ENCODE measurements around the gene CD63. TPM values are rescaled to one million over a fixed set of nuclear protein-coding genes. Genes with fewer than 3 reads are reported as not detected.

Gene CD63
- total and polyA plus RNA-seq, 10 donors, result 395 to 750 (median 568) TPM

GRCh38 chr12:55702861-55703260 is 25.9 kb downstream of the CD63 start:
- peak; percentile 60 for DNase-seq
- Histone ChIP-seq H3K4me1 (peaks cover 0 to 34% (median 15%) of the 10 kb centered on the region in 6 donors), H3K27ac (no peak overlapping the region), H3K36me3 (no peaks in the 10 kb centered on the region), H3K4me3 (no peak overlapping the region), H3K9me3 (no peaks in the 10 kb centered on the region), H3K27me3 (replicated peaks in 1 of 7) (peaks cover 0 to 11% (median 0%) of the 10 kb centered on the region in 7 donors)
- intact Hi-C loops (cut with DNase I; ENCODE audit: low total_unique reads), result no loop called here
- TF ChIP-seq POLR2A (IDR thresholded peaks at IDR 0.05), result no peak
- TF ChIP-seq, protein P1, sequence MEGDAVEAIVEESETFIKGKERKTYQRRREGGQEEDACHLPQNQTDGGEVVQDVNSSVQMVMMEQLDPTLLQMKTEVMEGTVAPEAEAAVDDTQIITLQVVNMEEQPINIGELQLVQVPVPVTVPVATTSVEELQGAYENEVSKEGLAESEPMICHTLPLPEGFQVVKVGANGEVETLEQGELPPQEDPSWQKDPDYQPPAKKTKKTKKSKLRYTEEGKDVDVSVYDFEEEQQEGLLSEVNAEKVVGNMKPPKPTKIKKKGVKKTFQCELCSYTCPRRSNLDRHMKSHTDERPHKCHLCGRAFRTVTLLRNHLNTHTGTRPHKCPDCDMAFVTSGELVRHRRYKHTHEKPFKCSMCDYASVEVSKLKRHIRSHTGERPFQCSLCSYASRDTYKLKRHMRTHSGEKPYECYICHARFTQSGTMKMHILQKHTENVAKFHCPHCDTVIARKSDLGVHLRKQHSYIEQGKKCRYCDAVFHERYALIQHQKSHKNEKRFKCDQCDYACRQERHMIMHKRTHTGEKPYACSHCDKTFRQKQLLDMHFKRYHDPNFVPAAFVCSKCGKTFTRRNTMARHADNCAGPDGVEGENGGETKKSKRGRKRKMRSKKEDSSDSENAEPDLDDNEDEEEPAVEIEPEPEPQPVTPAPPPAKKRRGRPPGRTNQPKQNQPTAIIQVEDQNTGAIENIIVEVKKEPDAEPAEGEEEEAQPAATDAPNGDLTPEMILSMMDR (IDR thresholded peaks at IDR 0.05 in 8 of 11, conservative IDR thresholded peaks at IDR 0.05 in 3 of 11), result no peak
- TF ChIP-seq POLR2AphosphoS5 (IDR thresholded peaks at IDR 0.05), result no peak
- 80 to 98% (median 90%) methylated on average over 8 of the region's 8 CpGs for WGBS, 5 donors

DNA sequence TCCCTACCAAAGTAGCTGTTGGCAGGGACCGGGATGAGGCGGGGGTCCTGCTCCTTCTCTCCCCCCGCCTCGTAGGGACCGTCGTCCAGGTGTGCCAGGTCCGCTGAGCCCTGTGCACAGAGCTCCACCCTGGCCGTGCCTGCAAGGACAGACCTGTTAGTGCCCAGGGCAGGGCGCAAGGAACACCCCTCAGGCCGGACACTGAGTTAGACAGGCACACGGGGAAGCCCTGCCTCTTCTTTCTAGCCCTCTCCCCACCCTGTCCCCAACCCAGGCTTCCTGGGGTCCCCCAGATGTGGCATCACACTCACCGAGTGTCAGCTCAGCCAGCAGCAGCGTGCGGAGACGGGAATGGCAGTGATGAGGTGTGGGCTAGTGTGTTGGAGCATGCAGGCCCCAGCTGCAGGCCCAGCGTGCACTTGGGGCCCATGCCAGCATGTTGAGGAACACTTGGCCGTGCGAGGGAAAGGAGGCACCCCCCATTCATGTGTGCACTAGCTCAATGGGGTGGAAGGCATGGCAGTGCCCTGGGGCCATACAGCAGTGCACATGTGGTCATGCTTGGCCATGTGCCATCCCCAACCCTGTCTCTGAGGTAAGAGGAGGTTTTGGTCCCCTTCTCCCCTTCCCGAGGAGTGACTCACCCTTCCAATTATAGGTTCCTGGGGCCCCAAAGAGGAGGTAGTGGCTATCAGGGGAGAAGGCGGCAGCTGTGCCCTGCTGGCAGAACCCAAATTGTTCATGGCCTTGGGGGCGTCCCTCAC is 28.4 kb downstream of the CD63 start:
- intact Hi-C loops (cut with DNase I; ENCODE audit: low total_unique reads), result no loop called here
- Histone ChIP-seq H3K4me1 (peaks cover 0 to 10% (median 0%) of the 10 kb centered on the region in 6 donors), H3K4me3 (no peak overlapping the region), H3K27ac (no peak overlapping the region), H3K27me3 (replicated peaks in 1 of 7) (no peaks in the 10 kb centered on the region), H3K9me3 (no peaks in the 10 kb centered on the region), H3K36me3 (peaks cover 0 to 14% (median 0%) of the 10 kb centered on the region in 6 donors)
- TF ChIP-seq POLR2AphosphoS5 (IDR thresholded peaks at IDR 0.05) (no peak), POLR2A (IDR thresholded peaks at IDR 0.05) (no peak)
- TF ChIP-seq, protein P1 (IDR thresholded peaks at IDR 0.05 in 8 of 11, conservative IDR thresholded peaks at IDR 0.05 in 3 of 11), result no peak
- WGBS, 5 donors, result 78 to 89% (median 88%) methylated on average over 12 to 21 of the region's 21 CpGs
- DNase-seq, result peak; percentile 68

GRCh38 chr12:55699471-55700055 is 29.2 kb downstream of the CD63 start:
- Histone ChIP-seq H3K36me3 (peaks cover 0 to 22% (median 0%) of the 10 kb centered on the region in 6 donors), H3K4me3 (no peak overlapping the region), H3K4me1 (peaks cover 0 to 5% (median 0%) of the 10 kb centered on the region in 6 donors), H3K27ac (no peak overlapping the region), H3K27me3 (replicated peaks in 1 of 7) (no peaks in the 10 kb centered on the region), H3K9me3 (no peaks in the 10 kb centered on the region)
- WGBS, 5 donors, result 76 to 81% (median 78%) methylated on average over 5 of the region's 5 CpGs
- TF ChIP-seq, protein P1 (IDR thresholded peaks at IDR 0.05 in 8 of 11, conservative IDR thresholded peaks at IDR 0.05 in 3 of 11), result no peak
- TF ChIP-seq POLR2A (IDR thresholded peaks at IDR 0.05), result no peak
- peak; percentile 55 for DNase-seq
- intact Hi-C loops (cut with DNase I; ENCODE audit: low total_unique reads), result no loop called here

DNA sequence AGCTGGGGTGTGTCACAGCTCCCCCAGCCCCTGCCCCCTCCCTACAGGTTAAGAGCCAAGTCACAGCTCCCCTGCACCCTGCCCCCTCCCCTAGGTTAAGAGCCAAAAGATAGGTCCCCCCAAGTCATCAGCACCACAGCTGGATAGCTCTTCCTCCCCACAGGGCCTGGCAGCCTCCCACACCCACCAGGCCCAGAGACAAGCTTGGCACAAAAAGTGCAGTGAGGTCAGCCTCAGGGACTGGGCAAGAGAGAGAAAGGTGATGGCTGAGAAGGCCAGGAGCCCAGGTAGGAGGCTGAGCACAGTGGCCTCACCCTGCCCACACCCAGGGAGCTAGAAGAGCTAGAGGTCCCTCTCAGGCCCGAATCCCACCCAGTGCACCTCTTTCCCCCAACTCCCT is 29.8 kb downstream of the CD63 start:
- Histone ChIP-seq H3K4me3 (no peak overlapping the region), H3K9me3 (no peaks in the 10 kb centered on the region), H3K4me1 (peaks cover 0 to 3% (median 0%) of the 10 kb centered on the region in 6 donors), H3K27me3 (replicated peaks in 1 of 7) (no peaks in the 10 kb centered on the region), H3K36me3 (peaks cover 0 to 28% (median 0%) of the 10 kb centered on the region in 6 donors), H3K27ac (no peak overlapping the region)
- peak; percentile 43 for DNase-seq
- WGBS, 5 donors, result 65 to 91% (median 82%) methylated on average over 1 of the region's 1 CpG
- no peak for TF ChIP-seq POLR2AphosphoS5 (IDR thresholded peaks at IDR 0.05)
- TF ChIP-seq POLR2A (IDR thresholded peaks at IDR 0.05), result no peak
- TF ChIP-seq, protein P1 (IDR thresholded peaks at IDR 0.05 in 8 of 11, conservative IDR thresholded peaks at IDR 0.05 in 3 of 11), result no peak
- intact Hi-C loops (cut with DNase I; ENCODE audit: low total_unique reads), result no loop called here

All from spleen (tissue), 11 donors.